SU-DHL-6 (cell line): ENCODE data around the gene ARMC7.

ENCODE experiments used
- H2AFZ ChIP-seq: fragments of 200-600 bp; sonication (generic); 2 replicates; pipeline ENCODE4 v1.6.1; 2014; ENCODE audit warnings: low read depth, mild to moderate bottlenecking, moderate library complexity, mixed read lengths, antibody characterized with exemption, low read length; ENCODE audit not compliant: severe bottlenecking
- H3F3A ChIP-seq: fragments of 200-600 bp; shearing (Covaris generic); 2 replicates; pipeline ENCODE4 v1.6.0; 2016; ENCODE audit warnings: antibody characterized with exemption, mild to moderate bottlenecking; ENCODE audit not compliant: insufficient read depth
- H3K27ac ChIP-seq: fragments of 200-600 bp; sonication (generic); 2 replicates; pipeline ENCODE4 v1.5.1; 2016; ENCODE audit warnings: low read depth, mild to moderate bottlenecking, low read length, moderate library complexity, mixed read lengths
- H3K27me3 ChIP-seq: fragments of 200-600 bp; sonication (generic), shearing (Covaris generic); 2 replicates; pipeline ENCODE4 v1.6.0; 2014; ENCODE audit warnings: mild to moderate bottlenecking, low read length
- H3K36me3 ChIP-seq: fragments of 200-600 bp; sonication (generic); 2 replicates; pipeline ENCODE4 v1.6.1; 2014; ENCODE audit warnings: mild to moderate bottlenecking, low read length, mixed read lengths
- H3K4me2 ChIP-seq: fragments of 300-600, 200-600 bp; shearing (Covaris generic), sonication (generic); 2 replicates; pipeline ENCODE4 v1.6.0; 2014; ENCODE audit warnings: low read length, low read depth, mild to moderate bottlenecking; ENCODE audit not compliant: poor library complexity, severe bottlenecking
- H3K4me3 ChIP-seq: fragments of 200-600 bp; sonication (generic); 2 replicates; pipeline ENCODE4 v1.5.1; 2014; ENCODE audit warnings: antibody characterized with exemption, low read length, mild to moderate bottlenecking, mixed read lengths; ENCODE audit not compliant: insufficient read depth, poor library complexity, severe bottlenecking
- H3K79me2 ChIP-seq: fragments of 200-600 bp; sonication (generic); 2 replicates; pipeline ENCODE4 v1.6.1; 2014; ENCODE audit warnings: mild to moderate bottlenecking, low read length, moderate library complexity; ENCODE audit not compliant: insufficient read depth
- H3K9ac ChIP-seq: fragments of 200-600 bp; sonication (generic); 2 replicates; pipeline ENCODE4 v1.7.0; 2014; ENCODE audit warnings: mild to moderate bottlenecking, low read length
- H3K9me2 ChIP-seq: fragments of 200-600 bp; sonication (generic); replicated peaks from 2 replicates; pipeline ENCODE4 v1.6.1; 2014; ENCODE audit warnings: low read length; ENCODE audit not compliant: insufficient read depth
- H3K9me3 ChIP-seq: fragments of 200-600 bp; sonication (generic); 2 replicates; pipeline ENCODE4 v1.6.1; 2014; ENCODE audit warnings: low read length, mixed read lengths; ENCODE audit not compliant: insufficient read depth
- H4K20me1 ChIP-seq: fragments of 200-600 bp; sonication (generic); 2 replicates; pipeline ENCODE4 v1.6.1; 2014; ENCODE audit warnings: low read depth, mild to moderate bottlenecking, antibody characterized with exemption, low read length, moderate library complexity, mixed read lengths
- CTCF ChIP-seq: fragments of 200-600 bp; sonication (generic); IDR thresholded peaks from one replicate; pipeline ENCODE4 v1.5.1; 2017; ENCODE audit warnings: antibody characterized with exemption, mild to moderate bottlenecking, low read length, moderate library complexity; ENCODE audit not compliant: insufficient read depth, poor library complexity, severe bottlenecking
- EZH2phosphoT487 ChIP-seq: fragments of 200-600 bp; sonication (generic), shearing (Covaris generic); conservative IDR thresholded peaks from 2 replicates; pipeline ENCODE4 v1.6.1; 2018; ENCODE audit warnings: mild to moderate bottlenecking, antibody characterized with exemption, low read length, moderate library complexity, mixed read lengths

Gene ARMC7

GRCh38 chr17:75110234-75110937 lies 617 bp downstream of the ARMC7 start:
- H3K9me2 ChIP-seq, result no peaks in the 10 kb centered on the region
- peak overlapping the region; percentile 72 for H2AFZ ChIP-seq
- H4K20me1 ChIP-seq, result no peaks in the 10 kb centered on the region
- H3F3A ChIP-seq, result peaks cover 16% of the 10 kb centered on the region; the same call in 1 of the 2 replicates
- no peak for TF ChIP-seq CTCF
- no peak for TF ChIP-seq EZH2phosphoT487
- H3K9me3 ChIP-seq, result no peaks in the 10 kb centered on the region
- peak overlapping the region; percentile 60 for H3K9ac ChIP-seq
- peak overlapping the region; percentile 64 for H3K4me2 ChIP-seq
- H3K79me2 ChIP-seq, result 0 out of 2 replicates have a peak, but pooled peaks cover 8% of the 10 kb centered on the region
- H3K4me3 ChIP-seq, result peak overlapping the region; percentile 63
- no peaks in the 10 kb centered on the region for H3K27me3 ChIP-seq
- no peaks in the 10 kb centered on the region for H3K36me3 ChIP-seq
- no peak overlapping the region for H3K27ac ChIP-seq

- peak overlapping the region; percentile 28; the same call in 1 of the 2 replicates for H3K27ac ChIP-seq
- H3K36me3 ChIP-seq, result no peaks in the 10 kb centered on the region
- H3K79me2 ChIP-seq, result 0 out of 2 replicates have a peak, but pooled peaks cover 8% of the 10 kb centered on the region
- TF ChIP-seq CTCF (no peak), EZH2phosphoT487 (no peak)
- H3K9ac ChIP-seq, result no peak overlapping the region
- H3K9me3 ChIP-seq, result no peaks in the 10 kb centered on the region
- H2AFZ ChIP-seq, result no peak overlapping the region
- H3K4me2 ChIP-seq, result peak overlapping the region; percentile 36
- no peak overlapping the region for H3K4me3 ChIP-seq
- no peaks in the 10 kb centered on the region for H3K27me3 ChIP-seq
- H3F3A ChIP-seq, result peaks cover 16% of the 10 kb centered on the region; the same call in 1 of the 2 replicates
- H3K9me2 ChIP-seq, result no peaks in the 10 kb centered on the region
- H4K20me1 ChIP-seq, result no peaks in the 10 kb centered on the region
Observed at GRCh38 chr17:75111777-75112335, 2.1 kb downstream of the ARMC7 start.

GRCh38 chr17:75113798-75114551 lies 4.2 kb downstream of the ARMC7 start:
- TF ChIP-seq CTCF (peak; percentile 86), EZH2phosphoT487 (no peak)
- H3K36me3 ChIP-seq, result no peaks in the 10 kb centered on the region
- H4K20me1 ChIP-seq, result no peaks in the 10 kb centered on the region
- H3K9me3 ChIP-seq, result no peaks in the 10 kb centered on the region
- no peaks in the 10 kb centered on the region for H3K27me3 ChIP-seq
- H3K9me2 ChIP-seq, result no peaks in the 10 kb centered on the region
- peak overlapping the region; percentile 52 for H2AFZ ChIP-seq
- peak overlapping the region; percentile 67 for H3K4me2 ChIP-seq
- H3K4me3 ChIP-seq, result peak overlapping the region; percentile 35
- peaks cover 12% of the 10 kb centered on the region; the same call in 1 of the 2 replicates for H3F3A ChIP-seq
- peak overlapping the region; percentile 37; the same call in 1 of the 2 replicates for H3K27ac ChIP-seq
- H3K79me2 ChIP-seq, result 0 out of 2 replicates have a peak, but pooled peaks cover 8% of the 10 kb centered on the region
- H3K9ac ChIP-seq, result peak overlapping the region; percentile 56
